ENCODE results near the gene SPAAR. TPM values are rescaled to one million over a fixed set of nuclear protein-coding genes. Genes with fewer than 3 reads are reported as not detected.
"Not testable (repeated sequence)": the region's sequence is repeated elsewhere in the genome, so short reads cannot be mapped to it uniquely, and the experiment has no call there.

SPAAR gene
- total and polyA plus RNA-seq, 7 donors, result 2.5 to 4.6 (median 3.6) TPM

DNA sequence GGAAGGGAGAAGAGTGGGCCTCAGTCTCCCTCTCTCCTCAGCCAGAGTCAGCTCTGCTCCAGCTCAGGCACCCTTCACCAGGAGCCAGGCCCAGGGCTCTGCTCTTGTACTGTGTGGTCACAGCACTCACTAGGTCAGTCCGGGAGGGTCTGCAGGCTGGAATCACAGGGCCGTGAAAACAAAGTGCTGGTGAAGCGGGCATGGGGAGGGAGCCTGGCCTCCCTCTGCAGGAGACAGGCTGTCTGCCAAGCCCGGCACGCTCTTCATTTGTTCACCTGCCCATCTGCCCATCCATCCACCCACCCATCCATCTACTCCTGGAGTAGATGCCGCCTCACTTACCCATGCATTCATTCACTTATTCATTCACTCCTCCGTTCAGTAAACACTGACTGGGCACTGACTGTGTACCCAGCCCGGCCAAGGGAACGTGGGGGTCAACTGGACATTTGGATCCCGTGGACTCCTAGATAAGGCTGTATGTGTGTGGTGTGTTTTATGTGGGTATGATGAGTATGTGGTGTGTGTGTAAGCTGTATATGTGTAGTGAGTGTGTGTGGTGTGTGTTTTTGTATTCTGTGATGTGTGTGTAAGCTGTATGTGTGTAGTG is 3.6 kb downstream of the SPAAR start:
- Histone ChIP-seq H3K27me3 (ENCODE audit: insufficient read depth in 3 of 3, low read length in 2 of 3) (no peaks in the 10 kb centered on the region), H3K36me3 (ENCODE audit: insufficient read depth in 1 of 2, low read depth in 1 of 2) (no peaks in the 10 kb centered on the region), H3K4me1 (peaks cover 6% of the 10 kb centered on the region), H3K9me3 (no peaks in the 10 kb centered on the region), H3K27ac (no peak overlapping the region), H3K4me3 (peak overlapping the region; percentile 49)
- ATAC-seq (no peak), DNase-seq (no peak)
- WGBS, 3 donors, result 73 to 76% (median 74%) methylated on average over 10 of the region's 10 CpGs
- TF ChIP-seq CTCF (IDR thresholded peaks at IDR 0.05), result no peak
- intact Hi-C loops (cut with DNase I), result no loop called here

- H3K27me3 ChIP-seq (ENCODE audit: insufficient read depth in 3 of 3, low read length in 2 of 3); H3K4me3 ChIP-seq; H3K27ac ChIP-seq; intact Hi-C loops (cut with DNase I); DNase-seq; H3K4me1 ChIP-seq; ATAC-seq; H3K9me3 ChIP-seq; H3K36me3 ChIP-seq (ENCODE audit: insufficient read depth in 1 of 2, low read depth in 1 of 2): not testable (repeated sequence)
These were observed 4.1 kb downstream of the SPAAR start for GRCh38 chr9:35913429-35913828.

- Histone ChIP-seq H3K27me3 (ENCODE audit: insufficient read depth in 3 of 3, low read length in 2 of 3) (no peaks in the 10 kb centered on the region), H3K4me1 (no peaks in the 10 kb centered on the region), H3K9me3 (no peaks in the 10 kb centered on the region), H3K27ac (peak overlapping the region; percentile 54), H3K36me3 (ENCODE audit: insufficient read depth in 1 of 2, low read depth in 1 of 2) (no peaks in the 10 kb centered on the region), H3K4me3 (no peak overlapping the region)
- DNase-seq, result peak; percentile 49 to 78
- ATAC-seq, result peak; percentile 47 to 70 (median 58)
- WGBS, 3 donors, result 27 to 36% (median 31%) methylated on average over 9 of the region's 9 CpGs
- intact Hi-C loops (cut with DNase I), result no loop called here
- TF ChIP-seq CTCF (IDR thresholded peaks at IDR 0.05), result no peak
These were observed 5.1 kb downstream of the SPAAR start for GRCh38 chr9:35914301-35914807.

DNA sequence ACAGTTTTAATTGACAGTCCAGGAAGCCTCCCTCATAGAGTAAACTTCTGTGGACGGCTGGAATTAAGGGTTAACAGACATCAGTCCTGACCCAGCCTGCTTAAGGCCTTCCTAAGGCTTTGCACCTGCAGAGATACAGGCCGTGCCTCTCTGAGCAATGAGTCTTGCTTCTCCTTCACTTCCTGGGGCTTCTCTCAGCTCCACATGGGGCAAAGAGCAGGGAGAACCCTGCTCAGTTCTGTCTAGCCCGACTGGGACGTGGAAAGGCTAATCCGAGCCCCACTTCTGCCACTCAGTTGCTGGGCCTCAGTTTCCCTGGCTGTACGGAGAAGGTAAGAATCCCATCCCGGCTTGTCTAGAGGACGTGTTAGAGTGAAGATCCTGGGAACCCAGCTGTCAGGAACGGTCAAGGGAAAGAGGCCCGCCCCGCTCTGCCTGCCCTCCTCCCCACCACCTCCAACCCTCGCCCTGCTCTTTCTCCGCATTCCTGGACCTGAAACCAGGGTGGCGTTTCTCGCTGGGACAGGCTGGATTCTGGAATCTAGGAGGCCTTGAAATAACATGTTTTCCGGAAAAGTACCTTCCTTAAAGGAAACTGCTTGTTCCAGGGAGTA is 6.5 kb downstream of the SPAAR start:
- WGBS, 3 donors, result 70 to 78% (median 78%) methylated on average over 16 of the region's 16 CpGs
- H3K4me3 ChIP-seq, result no peak overlapping the region
- no peak for TF ChIP-seq CTCF (IDR thresholded peaks at IDR 0.05)
- H3K27me3 ChIP-seq (ENCODE audit: insufficient read depth in 3 of 3, low read length in 2 of 3), result no peaks in the 10 kb centered on the region
- no peaks in the 10 kb centered on the region for H3K9me3 ChIP-seq
- no peak for ATAC-seq
- no peak overlapping the region for H3K27ac ChIP-seq
- H3K36me3 ChIP-seq (ENCODE audit: insufficient read depth in 1 of 2, low read depth in 1 of 2), result no peaks in the 10 kb centered on the region
- peaks cover 6% of the 10 kb centered on the region for H3K4me1 ChIP-seq
- intact Hi-C loops (cut with DNase I), result no loop called here
- no peak for DNase-seq

GRCh38 chr9:35917261-35917660 is 8.0 kb downstream of the SPAAR start:
- ATAC-seq, result no peak
- H3K9me3 ChIP-seq, result no peaks in the 10 kb centered on the region
- peak overlapping the region; percentile 66 for H3K27ac ChIP-seq
- H3K27me3 ChIP-seq (ENCODE audit: insufficient read depth in 3 of 3, low read length in 2 of 3), result no peaks in the 10 kb centered on the region
- peaks cover 9% of the 10 kb centered on the region for H3K4me1 ChIP-seq
- intact Hi-C loops (cut with DNase I), result no loop called here
- DNase-seq, result no peak
- no peaks in the 10 kb centered on the region for H3K36me3 ChIP-seq (ENCODE audit: insufficient read depth in 1 of 2, low read depth in 1 of 2)
- WGBS, 3 donors, result 80 to 86% (median 81%) methylated on average over 4 of the region's 4 CpGs
- no peak overlapping the region for H3K4me3 ChIP-seq
- no peak for TF ChIP-seq CTCF (IDR thresholded peaks at IDR 0.05)
